Stimulated activated CD8-positive, alpha-beta memory T cell treated with anti-CD3 and anti-CD28 coated beads, Interleukin-7, amount 100 ng/mL, for 24 hours (primary cell): Measurements from ENCODE around the gene BCOR.

ENCODE experiments used
- DNase-seq: peaks from one replicate; pipeline ENCODE4 v3.0.0-alpha.2; 2020; ENCODE audit warnings: low read depth

Gene BCOR

GRCh38 chrX:40097504-40098263 lies at the start of gene BCOR:
TSS of gene BCOR (minus strand) at chrX:40097958. CDS start at chrX:40077929, 20,029 bp downstream.
- no peak for DNase-seq

- no peak for DNase-seq
Observed at GRCh38 chrX:40147126-40147952, 49.6 kb upstream of the BCOR start.

GRCh38 chrX:40146262-40147125 lies 48.7 kb upstream of the BCOR start:
- DNase-seq, result no peak

- no peak for DNase-seq
Observed at GRCh38 chrX:40145923-40146261, 48.1 kb upstream of the BCOR start.

- no peak for DNase-seq
Observed at GRCh38 chrX:40145001-40145922, 47.5 kb upstream of the BCOR start.

GRCh38 chrX:40144576-40144975 lies 46.8 kb upstream of the BCOR start:
- DNase-seq, result no peak

- DNase-seq, result no peak
Observed at GRCh38 chrX:40143987-40144386, 46.2 kb upstream of the BCOR start.

GRCh38 chrX:40143001-40143400 lies 45.2 kb upstream of the BCOR start:
- no peak for DNase-seq

GRCh38 chrX:40142417-40142816 lies 44.7 kb upstream of the BCOR start:
- DNase-seq, result no peak

- DNase-seq, result no peak
Observed at GRCh38 chrX:40140706-40141499, 43.1 kb upstream of the BCOR start.

- no peak for DNase-seq
Observed at GRCh38 chrX:40132751-40133150, 35.0 kb upstream of the BCOR start.

GRCh38 chrX:40131654-40132337 lies 34.0 kb upstream of the BCOR start:
- no peak for DNase-seq

- DNase-seq, result no peak
Observed at GRCh38 chrX:40130207-40130606, 32.4 kb upstream of the BCOR start.

GRCh38 chrX:40127052-40127451 lies 29.3 kb upstream of the BCOR start:
- no peak for DNase-seq

- no peak for DNase-seq
Observed at GRCh38 chrX:40122487-40122886, 24.7 kb upstream of the BCOR start.

GRCh38 chrX:40121618-40122017 lies 23.9 kb upstream of the BCOR start:
- no peak for DNase-seq

GRCh38 chrX:40120838-40121580 lies 23.3 kb upstream of the BCOR start:
- DNase-seq, result no peak

GRCh38 chrX:40117715-40118285 lies 20.0 kb upstream of the BCOR start:
- no peak for DNase-seq

GRCh38 chrX:40116925-40117324 lies 19.2 kb upstream of the BCOR start:
- DNase-seq, result no peak
